ENCODE measurements around the gene SUFU.

DNA sequence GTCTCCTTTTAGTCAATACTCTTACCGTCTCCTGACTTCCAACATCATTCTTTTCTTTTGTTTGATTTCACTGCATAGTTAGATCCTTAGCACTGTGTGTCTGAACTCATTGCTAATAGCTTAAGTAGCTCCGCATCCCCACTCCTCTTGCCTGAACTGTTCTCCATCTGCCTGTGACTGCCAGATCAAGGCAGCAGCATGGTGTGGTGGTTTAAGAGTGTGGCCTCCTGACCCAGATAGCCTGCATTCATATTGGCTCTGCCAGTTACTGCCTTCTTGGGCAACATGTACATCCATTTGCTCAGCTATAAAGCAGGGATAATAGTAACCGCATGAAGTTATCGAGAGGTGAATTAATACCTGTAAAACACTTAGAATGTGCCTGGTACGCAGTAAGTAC, 50.8 kb downstream of the SUFU start:
- TF ChIP-seq, protein P1, sequence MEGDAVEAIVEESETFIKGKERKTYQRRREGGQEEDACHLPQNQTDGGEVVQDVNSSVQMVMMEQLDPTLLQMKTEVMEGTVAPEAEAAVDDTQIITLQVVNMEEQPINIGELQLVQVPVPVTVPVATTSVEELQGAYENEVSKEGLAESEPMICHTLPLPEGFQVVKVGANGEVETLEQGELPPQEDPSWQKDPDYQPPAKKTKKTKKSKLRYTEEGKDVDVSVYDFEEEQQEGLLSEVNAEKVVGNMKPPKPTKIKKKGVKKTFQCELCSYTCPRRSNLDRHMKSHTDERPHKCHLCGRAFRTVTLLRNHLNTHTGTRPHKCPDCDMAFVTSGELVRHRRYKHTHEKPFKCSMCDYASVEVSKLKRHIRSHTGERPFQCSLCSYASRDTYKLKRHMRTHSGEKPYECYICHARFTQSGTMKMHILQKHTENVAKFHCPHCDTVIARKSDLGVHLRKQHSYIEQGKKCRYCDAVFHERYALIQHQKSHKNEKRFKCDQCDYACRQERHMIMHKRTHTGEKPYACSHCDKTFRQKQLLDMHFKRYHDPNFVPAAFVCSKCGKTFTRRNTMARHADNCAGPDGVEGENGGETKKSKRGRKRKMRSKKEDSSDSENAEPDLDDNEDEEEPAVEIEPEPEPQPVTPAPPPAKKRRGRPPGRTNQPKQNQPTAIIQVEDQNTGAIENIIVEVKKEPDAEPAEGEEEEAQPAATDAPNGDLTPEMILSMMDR (IDR thresholded peaks at IDR 0.05): no peak
- TF ChIP-seq POLR2AphosphoS5 (IDR thresholded peaks at IDR 0.05): no peak
- TF ChIP-seq POLR2A (IDR thresholded peaks at IDR 0.05): no peak
- TF ChIP-seq EP300 (IDR thresholded peaks at IDR 0.05): no peak

Measured in stomach (tissue), 4 donors.